ENCODE results near the gene CAMP. TPM values are rescaled to one million over a fixed set of nuclear protein-coding genes. Genes with fewer than 3 reads are reported as not detected.

CAMP gene
- total RNA-seq, 1 donor from 2014 or later: not detected

DNA sequence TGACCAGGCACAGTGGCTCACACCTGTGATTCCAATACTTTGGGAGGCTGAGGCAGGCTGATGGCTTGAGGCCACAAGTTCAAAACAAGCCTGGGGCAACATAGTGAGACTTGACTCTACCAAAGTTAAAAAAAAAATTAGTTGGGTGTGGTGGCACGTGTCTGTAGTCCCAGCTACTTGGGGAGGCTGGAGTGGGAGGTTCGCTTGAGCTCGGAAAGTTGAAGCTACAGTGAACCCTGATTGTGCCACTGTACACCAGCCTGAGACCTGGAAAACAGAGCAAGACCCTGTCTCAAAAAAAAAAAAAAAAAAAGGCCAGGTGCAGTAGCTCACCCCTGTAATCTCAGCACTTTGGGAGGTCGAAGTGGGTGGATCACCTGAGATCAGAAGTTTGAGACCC is 38.2 kb upstream of the CAMP start:
- no peaks in the 10 kb centered on the region for H3K9me3 ChIP-seq (replicated peaks)
- H3K4me1 ChIP-seq: peaks cover 20% of the 10 kb centered on the region
- H3K27me3 ChIP-seq (ENCODE audit: low read depth): no peaks in the 10 kb centered on the region
- TF ChIP-seq CTCF (IDR thresholded peaks at IDR 0.05; ENCODE audit: borderline replicate concordance): no peak
- H3K4me3 ChIP-seq: no peak overlapping the region
- no peaks in the 10 kb centered on the region for H3K36me3 ChIP-seq
- H3K27ac ChIP-seq (replicated peaks): no peak overlapping the region
- intact Hi-C loops (cut with micrococcal nuclease): no loop called here
- DNase-seq: no peak

DNA sequence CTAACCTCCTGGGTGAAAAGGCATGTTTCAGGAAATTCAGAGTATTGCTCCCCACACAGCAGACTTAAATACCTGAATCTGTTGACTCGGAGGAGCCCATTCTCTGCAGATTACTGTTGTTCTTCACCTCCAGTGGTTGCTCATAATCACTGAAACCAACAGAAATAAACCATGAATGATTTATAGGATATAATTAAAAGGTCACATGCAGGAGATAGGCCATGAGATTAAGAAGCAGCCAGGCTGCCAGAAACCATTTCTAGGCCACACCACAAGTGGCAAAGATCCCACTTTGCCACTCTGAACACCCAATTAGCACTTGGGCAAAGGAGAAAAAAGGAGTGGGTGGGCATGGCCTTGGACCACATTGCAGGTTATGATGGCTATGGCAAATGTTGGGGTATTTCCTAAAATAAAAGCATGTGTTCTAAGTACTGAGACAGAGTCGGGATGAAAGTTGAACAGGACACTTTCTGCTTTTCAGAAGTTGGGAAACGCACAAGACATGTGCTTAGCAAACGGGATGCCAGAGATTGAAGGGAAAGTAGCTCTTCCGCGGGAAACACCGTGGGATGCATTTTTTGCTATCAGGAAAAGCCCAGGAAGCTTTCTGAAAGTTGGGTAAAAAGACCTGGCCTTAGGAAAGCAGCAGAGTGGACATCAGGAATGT is 36.5 kb upstream of the CAMP start:
- H3K27ac ChIP-seq (replicated peaks): no peak overlapping the region
- intact Hi-C loops (cut with micrococcal nuclease): no loop called here
- peak overlapping the region; percentile 78 for H3K4me3 ChIP-seq
- no peaks in the 10 kb centered on the region for H3K27me3 ChIP-seq (ENCODE audit: low read depth)
- TF ChIP-seq CTCF (IDR thresholded peaks at IDR 0.05; ENCODE audit: borderline replicate concordance): no peak
- no peak for DNase-seq
- no peaks in the 10 kb centered on the region for H3K36me3 ChIP-seq
- H3K4me1 ChIP-seq: peaks cover 20% of the 10 kb centered on the region
- H3K9me3 ChIP-seq (replicated peaks): no peaks in the 10 kb centered on the region

DNA sequence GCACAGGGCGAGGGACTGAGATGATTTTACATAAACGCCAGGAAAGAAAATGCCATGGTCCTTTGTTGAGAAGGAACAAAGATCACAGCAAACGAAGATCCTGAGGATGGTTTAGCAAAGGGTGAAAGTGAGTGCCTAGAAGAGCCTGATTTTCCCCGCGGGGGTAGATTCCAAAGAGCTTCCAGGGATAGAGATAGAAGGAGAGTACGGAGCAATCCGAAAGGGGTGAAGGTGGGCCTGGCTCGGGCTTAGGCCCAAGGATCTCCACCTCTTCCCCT is 36.1 kb upstream of the CAMP start:
- no peaks in the 10 kb centered on the region for H3K27me3 ChIP-seq (ENCODE audit: low read depth)
- no peak for DNase-seq
- H3K36me3 ChIP-seq: no peaks in the 10 kb centered on the region
- H3K9me3 ChIP-seq (replicated peaks): no peaks in the 10 kb centered on the region
- no peak overlapping the region for H3K27ac ChIP-seq (replicated peaks)
- no peak for TF ChIP-seq CTCF (IDR thresholded peaks at IDR 0.05; ENCODE audit: borderline replicate concordance)
- intact Hi-C loops (cut with micrococcal nuclease): no loop called here
- H3K4me3 ChIP-seq: peak overlapping the region; percentile 78
- peaks cover 20% of the 10 kb centered on the region for H3K4me1 ChIP-seq

DNA sequence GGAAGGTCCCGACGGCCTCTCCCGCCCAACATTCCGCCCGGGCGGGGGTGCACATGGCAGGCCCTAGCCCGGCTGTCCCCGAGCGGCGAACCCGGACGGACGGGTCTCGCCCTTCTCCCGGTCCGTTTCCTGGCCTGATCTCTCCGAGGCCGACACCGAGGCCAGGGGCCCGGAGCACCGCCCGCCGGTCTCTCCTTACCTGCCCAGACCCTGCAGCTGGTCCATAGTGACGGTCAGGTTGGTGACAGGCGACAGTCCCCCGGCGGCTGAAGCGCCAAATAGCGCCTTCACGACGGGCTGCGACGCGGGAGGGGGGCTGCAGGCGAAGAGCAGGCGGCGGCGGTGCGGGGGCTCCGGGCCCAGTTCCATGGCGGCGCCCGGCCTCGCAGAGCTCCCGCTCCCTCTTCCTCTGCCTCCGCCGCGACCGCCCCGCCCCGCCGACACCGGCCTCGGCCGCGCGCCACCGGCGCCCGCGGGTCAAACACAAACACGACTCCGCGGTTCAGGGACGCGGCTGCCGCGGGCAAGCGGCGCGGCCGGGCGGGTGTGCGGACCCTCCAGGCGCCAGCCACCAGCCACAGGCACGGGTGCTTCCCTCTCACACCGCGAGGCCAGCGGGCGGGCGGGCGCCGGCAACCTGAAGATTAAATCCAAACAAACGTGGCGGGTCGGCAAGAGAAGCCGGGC is 35.6 kb upstream of the CAMP start:
- Histone ChIP-seq H3K4me3 (peak overlapping the region; percentile 78), H3K9me3 (replicated peaks) (no peaks in the 10 kb centered on the region), H3K36me3 (no peaks in the 10 kb centered on the region), H3K4me1 (peaks cover 20% of the 10 kb centered on the region), H3K27ac (replicated peaks) (peak overlapping the region; percentile 1), H3K27me3 (ENCODE audit: low read depth) (no peaks in the 10 kb centered on the region)
- no peak for TF ChIP-seq CTCF (IDR thresholded peaks at IDR 0.05; ENCODE audit: borderline replicate concordance)
- intact Hi-C loops (cut with micrococcal nuclease): no loop called here
- DNase-seq: peak; percentile 35

GRCh38 chr3:48188266-48189201 is 34.8 kb upstream of the CAMP start, which contains the start of gene CDC25A:
CDC25A (minus strand) TSS chr3:48188417; CDS start chr3:48187947, 470 bp downstream.
- Histone ChIP-seq H3K27me3 (ENCODE audit: low read depth) (no peaks in the 10 kb centered on the region), H3K9me3 (replicated peaks) (no peaks in the 10 kb centered on the region), H3K27ac (replicated peaks) (peak within 1 kb of the TSS; percentile 66), H3K4me3 (peak within 1 kb of the TSS; percentile 78), H3K4me1 (peaks cover 20% of the 10 kb centered on the region), H3K36me3 (no peaks in the 10 kb centered on the region)
- no peak for TF ChIP-seq CTCF (IDR thresholded peaks at IDR 0.05; ENCODE audit: borderline replicate concordance)
- DNase-seq: peak; percentile 95
- intact Hi-C loops (cut with micrococcal nuclease): no loop called here
